Skin of body (tissue), 3 donors: ENCODE data around the gene MPHOSPH10. TPM values are rescaled to one million over a fixed set of nuclear protein-coding genes. Genes with fewer than 3 reads are reported as not detected.
"Not testable (repeated sequence)": the region's sequence is repeated elsewhere in the genome, so short reads cannot be mapped to it uniquely, and the experiment has no call there.

Experiments used
- DNase-seq: peaks from one replicate; lab custom pipeline; 2025; lab: John Stamatoyannopoulos, UW
- small RNA-seq: library from RNA; depleted of rRNA; stranded (forward); fragments of <200 nt; gene quantifications from one replicate; pipeline ENCODE3, GENCODE V24; 2014; ENCODE audit warnings: low replicate concordance
- total RNA-seq: library from RNA; depleted of rRNA; stranded (reverse); fragments of >200 nt; gene quantifications from one replicate; pipeline ENCODE4 v1.2.3, GENCODE V29; 2014

The MPHOSPH10 gene
- total RNA-seq, 1 donor from 2014 or later = 22.8 TPM

DNA sequence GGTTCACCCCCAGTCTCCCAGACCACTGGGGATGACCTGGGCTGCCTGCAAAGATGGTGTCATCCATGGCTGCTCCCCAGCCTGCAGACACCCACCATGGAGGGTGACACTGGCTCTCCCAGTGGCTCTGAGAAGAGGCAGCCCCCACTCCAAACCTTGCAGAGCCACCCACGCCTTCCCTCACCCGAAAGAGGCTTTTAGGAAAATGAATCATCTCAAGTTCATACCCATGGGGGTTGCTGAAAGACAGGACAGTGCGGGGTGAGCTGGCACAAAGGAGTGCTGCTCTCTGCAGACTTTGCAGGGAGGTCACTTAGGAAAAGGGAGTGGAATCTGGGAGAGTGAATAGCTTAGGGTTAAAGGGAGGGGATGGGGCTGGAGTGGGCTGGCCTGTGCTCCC, 36.4 kb downstream of the MPHOSPH10 start:
- no peak for DNase-seq

DNA sequence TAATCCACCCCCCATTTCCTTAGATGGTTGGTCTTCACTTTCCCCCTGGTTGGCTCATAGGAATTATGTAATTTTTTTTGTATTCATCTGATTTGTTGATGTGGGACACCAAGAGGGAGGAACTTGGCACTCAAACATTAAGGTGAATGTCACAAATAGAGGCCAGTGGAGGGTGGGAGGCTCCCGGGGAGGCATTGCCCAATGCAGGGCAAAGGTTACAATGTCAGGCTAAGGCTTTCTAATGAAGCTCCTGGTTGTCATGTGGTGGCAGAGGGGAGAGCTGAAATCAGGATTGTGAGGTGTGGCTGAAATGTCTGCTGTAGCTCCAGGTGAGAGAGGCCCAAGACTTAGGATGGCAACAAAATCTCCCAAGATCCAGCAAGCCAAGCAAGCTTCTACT, 42.7 kb downstream of the MPHOSPH10 start:
- no peak for DNase-seq

GRCh38 chr2:71174207-71174606, 43.8 kb downstream of the MPHOSPH10 start:
- no peak for DNase-seq

GRCh38 chr2:71178836-71179235, 48.4 kb downstream of the MPHOSPH10 start:
- not testable (repeated sequence) for DNase-seq

DNA sequence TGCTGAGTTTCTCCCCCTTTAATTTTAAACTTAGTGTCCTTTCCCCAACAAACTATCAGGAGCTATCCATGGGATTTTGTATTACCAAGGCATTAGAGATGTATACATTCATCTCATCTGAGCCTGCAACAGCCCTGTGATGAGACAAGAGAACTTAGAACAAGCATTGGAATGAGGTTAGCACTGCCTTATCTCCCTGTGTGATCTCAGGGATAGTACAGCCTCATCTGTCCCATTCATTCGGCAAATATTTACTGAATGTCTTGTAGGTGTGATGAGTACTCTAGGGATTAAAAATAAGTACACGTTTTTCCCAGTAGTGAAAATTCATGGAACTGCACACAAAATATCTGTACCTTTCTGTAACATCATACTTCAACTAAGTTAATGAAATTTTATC, 50.9 kb downstream of the MPHOSPH10 start:
- DNase-seq = no peak

DNA sequence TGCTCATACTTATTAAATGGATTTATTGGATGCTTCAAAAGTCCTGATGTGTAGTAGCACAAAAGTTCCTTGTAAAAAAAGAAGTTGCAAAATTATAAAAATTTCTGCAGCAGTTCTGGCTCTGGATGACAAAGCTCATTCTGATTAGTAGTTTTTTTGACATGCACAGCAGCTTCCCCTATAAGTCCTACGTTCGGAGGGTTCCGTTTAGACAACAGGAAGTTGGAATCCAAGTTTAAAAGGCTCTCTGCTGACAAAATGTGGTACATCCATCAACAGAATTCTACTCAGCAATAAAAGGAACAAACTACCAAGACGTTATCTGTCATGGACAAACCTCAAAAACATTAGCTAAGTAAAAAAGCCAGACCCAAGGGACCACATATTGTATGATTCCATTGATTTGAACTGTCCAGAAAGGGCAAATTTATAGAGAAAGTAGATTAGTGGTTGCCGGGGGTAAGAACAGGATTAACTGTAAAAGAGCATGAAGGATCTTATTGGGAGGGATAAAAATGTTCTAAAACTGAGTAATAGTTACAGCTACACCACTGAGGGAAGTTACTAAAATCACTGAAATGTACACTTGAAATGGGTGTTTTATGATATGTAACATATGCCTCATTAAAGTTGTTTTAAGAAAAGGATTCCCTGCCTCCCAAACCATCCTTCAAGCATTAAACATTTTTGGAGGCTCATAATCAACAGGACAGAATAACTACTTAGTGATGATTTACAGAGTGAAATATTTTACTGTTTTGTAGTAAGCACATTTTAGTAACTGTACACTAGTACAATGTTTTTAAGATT, 53.1 kb downstream of the MPHOSPH10 start:
- DNase-seq = not testable (repeated sequence)

DNA sequence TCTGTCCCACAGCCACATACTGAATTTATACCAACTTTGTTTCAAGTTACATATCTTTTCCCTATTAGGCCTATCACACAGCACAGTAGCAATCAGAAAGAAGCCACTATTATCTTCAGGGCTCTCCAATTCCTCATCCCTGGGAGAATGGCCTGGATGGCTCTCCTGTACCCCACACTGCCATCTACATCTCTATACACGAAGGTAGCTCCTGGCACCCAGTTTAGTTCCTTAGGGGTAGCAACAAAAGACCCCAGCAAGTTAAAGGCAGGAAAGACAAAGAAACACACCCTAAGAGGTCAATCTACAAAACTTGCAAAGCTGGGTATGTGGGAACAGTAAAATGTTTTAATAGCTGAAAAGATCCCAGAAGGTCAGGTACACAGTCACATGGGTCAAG, 56.5 kb downstream of the MPHOSPH10 start:
- no peak for DNase-seq

DNA sequence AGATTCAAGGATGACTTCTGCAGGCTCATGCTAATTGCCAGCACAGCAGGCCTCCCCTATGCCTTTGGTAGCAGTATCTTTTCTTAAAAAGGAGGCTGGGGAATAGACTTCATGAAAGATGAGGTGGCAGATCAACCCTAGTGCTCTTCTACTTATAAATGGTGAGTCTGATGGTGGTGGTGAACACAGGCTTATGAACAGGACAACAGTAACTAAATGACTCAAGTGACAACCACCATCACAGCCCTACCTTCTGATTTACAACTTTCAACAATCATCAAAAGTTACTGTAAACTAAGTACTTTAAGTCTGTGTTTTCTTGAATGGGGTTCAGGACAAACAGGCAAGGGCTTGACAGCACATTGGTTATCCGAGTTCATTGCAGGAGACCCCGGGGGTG, 57.2 kb downstream of the MPHOSPH10 start:
- DNase-seq = no peak

- peak; percentile 31 for DNase-seq
Measured at GRCh38 chr2:71190656-71191569, 60.5 kb downstream of the MPHOSPH10 start.

GRCh38 chr2:71191570-71191943, 61.1 kb downstream of the MPHOSPH10 start:
- no peak for DNase-seq

Small RNA genes within 50 kb of the gene (small RNA-seq; reads per million reads assigned to genes)
- not detected for gene AC007881.1

Other genes with a start within 250 kb of the MPHOSPH10 start
- gene VAX2, start 230.1 kb upstream of the MPHOSPH10 start, total RNA-seq = 0.20 TPM
- gene ATP6V1B1, start 194.7 kb upstream of the MPHOSPH10 start, total RNA-seq = 2.3 TPM
- 2.1 TPM for gene ANKRD53, start 152.0 kb upstream of the MPHOSPH10 start, total RNA-seq
- gene TEX261, start 135.8 kb upstream of the MPHOSPH10 start, total RNA-seq = 14.3 TPM
- 58.2 TPM for gene NAGK, start 62.0 kb upstream of the MPHOSPH10 start, total RNA-seq
- gene MCEE, start 405 bp upstream of the MPHOSPH10 start, total RNA-seq = 33.5 TPM
- gene PAIP2B, start 96.5 kb downstream of the MPHOSPH10 start, total RNA-seq = 14.3 TPM
- 257 TPM for gene ZNF638, start 201.1 kb downstream of the MPHOSPH10 start, total RNA-seq